Measurements from ENCODE around the gene UCHL3.

GRCh38 chr13:75637181-75637750, 87.7 kb downstream of the UCHL3 start:
- no peak for TF ChIP-seq CTCF (conservative IDR thresholded peaks at IDR 0.05; ENCODE audit: low read depth, low read length)
- no peak for TF ChIP-seq EZH2 (IDR thresholded peaks at IDR 0.05; ENCODE audit: borderline replicate concordance, low read depth, low read length, poor library complexity, severe bottlenecking)
